ENCODE data around the gene ATP1A4.

The ATP1A4 gene

DNA sequence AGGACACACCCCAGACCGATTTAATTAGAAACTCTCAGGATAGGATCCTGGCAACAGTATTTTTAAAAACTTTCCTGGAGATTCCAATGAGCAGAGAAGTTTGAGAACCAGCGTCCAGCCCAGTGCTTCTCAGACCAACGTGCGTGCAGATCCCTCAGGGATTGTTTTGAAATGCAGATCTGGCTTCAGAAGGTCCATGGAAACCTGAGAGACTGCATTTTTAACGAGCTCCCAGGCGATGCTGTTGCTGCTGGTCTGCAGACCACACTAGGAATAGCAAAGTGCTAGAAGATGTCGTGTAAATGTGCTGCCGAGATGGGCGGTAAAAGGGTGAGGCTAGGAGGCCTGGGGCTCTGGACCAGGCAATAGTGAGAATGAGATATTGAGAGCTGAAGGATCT is 20.6 kb downstream of the ATP1A4 start:
- no peak for DNase-seq (ENCODE audit: low read depth)

DNA sequence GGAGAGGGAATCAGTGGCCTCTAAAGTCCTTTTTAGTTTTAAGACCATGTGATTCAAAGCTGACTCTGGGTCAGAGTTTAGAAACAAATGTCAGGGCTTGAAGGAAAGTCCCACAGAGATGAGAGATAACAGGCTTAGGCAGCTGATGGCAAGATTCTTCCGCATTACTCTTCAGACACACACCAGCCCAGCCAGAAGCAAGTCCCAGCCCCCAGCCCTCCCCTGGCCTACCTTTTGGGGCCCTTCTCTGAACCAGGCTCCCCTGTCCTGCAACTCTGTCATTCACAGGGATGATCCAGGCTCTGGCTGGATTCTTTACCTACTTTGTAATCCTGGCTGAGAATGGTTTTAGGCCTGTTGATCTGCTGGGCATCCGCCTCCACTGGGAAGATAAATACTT is 25.8 kb downstream of the ATP1A4 start:
- DNase-seq (ENCODE audit: low read depth) = no peak

DNA sequence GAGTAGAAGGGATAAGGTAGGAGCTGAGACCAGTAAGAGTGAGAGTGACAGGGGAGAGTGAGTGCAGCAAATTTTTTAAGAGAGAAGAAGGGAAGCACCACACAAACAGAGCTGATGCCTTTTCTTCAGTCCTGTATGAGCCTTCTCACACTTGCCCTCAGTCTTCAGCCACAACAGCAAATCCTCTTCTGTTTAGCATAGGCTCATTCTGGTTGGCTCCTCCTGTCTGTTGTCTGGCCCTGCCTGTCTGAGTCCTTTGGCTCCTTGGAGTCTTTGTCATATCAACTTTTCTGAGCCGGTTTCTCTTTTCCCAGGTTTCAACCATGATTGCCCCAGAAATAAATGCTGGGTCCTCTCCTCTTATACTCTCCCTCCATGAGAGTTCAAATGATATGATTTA is 26.3 kb downstream of the ATP1A4 start:
- no peak for DNase-seq (ENCODE audit: low read depth)

DNA sequence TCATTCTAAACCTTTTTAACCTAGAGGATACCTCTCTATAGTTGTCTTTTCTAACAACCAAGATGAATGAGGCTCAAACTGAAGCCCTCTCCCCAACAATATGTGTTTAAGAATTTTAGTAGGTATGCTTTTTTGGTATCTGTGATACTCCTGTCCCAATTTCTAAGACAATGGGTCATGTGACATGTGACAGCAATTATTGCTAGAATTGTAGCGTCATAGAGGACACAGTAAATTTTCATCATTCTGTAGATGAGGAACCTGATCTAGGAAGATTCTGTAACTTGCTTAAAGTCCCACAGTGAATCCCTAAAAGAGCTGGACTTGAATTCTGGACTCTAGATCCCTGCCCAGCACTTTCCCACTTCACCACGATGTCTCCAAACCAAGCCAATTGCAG is 27.3 kb downstream of the ATP1A4 start:
- DNase-seq (ENCODE audit: low read depth) = no peak

DNA sequence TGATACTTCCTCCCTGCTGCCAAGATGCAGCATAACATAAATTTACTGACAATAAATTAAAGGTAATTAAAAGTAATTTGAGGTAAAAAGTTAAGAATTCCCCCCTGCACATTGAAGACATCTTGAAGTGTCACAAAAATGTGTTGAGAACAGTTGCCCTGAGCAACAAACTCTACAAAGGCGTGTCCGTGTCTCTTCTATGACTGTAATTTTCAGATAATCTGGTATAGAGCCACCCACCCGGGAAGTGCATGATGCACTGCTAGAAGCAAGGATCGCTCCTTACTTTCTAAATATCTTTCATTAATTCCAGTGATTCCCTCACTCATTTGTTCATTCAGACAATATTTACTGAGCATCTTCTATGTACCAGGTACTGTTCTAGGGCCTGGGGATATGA is 27.9 kb downstream of the ATP1A4 start:
- no peak for DNase-seq (ENCODE audit: low read depth)

DNA sequence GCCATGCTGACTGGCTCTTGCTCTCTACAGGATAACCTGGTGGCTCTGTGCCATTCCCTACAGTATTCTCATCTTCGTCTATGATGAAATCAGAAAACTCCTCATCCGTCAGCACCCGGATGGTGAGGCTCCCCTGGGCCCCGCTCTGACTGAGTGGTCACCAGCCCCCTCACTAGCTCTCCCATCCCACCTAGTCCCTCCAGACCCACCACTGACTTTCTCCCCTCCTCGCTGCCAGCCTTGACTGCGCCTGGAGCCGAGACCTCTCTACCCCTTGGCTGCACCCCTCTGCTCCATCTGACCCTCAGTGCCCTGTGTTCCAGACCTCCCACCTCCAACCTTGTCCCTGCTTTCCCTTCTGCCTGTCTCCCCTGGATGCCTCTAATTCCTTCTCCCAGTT is 34.8 kb downstream of the ATP1A4 start:
- no peak for DNase-seq (ENCODE audit: low read depth)

DNA sequence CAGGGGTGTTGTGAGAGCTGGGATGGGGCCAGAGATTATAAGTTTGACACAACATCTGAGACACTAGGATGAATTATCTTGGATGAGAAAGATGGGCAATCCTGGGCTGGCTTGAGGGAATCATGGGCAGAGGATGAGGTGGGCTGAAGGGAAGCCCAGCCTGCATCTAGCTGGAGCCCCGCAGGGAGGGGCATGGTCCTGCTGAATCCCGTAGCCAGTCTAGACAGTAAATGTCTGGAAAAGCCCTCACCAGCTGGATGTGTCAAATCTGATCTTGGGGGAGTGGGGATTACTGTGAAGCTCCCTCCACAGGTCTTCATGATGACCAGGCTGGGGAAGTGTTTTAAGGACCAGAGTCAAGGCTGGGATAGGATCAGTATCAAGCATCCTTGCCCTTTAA is 35.3 kb downstream of the ATP1A4 start:
- DNase-seq (ENCODE audit: low read depth) = no peak

DNA sequence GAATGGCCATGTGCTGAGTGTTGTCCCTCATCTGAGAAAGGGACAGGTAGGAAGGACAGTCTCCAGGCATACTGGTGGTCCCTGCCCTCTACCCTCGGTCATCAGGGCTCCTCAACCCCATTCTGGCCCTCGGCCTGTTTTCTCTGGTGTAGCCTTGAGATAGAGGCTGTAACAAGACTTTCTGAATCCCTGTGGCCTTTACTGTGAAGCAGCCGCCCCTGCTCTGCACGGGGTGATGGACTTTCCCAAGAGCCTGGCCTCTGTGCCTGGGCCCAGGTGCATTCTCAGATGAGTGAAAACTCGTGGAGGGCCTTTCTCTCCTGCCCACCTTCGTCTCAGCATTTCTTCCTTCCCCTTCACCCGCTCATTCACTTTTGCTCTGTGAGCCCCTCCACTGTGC is 36.0 kb downstream of the ATP1A4 start:
- no peak for DNase-seq (ENCODE audit: low read depth)

DNA sequence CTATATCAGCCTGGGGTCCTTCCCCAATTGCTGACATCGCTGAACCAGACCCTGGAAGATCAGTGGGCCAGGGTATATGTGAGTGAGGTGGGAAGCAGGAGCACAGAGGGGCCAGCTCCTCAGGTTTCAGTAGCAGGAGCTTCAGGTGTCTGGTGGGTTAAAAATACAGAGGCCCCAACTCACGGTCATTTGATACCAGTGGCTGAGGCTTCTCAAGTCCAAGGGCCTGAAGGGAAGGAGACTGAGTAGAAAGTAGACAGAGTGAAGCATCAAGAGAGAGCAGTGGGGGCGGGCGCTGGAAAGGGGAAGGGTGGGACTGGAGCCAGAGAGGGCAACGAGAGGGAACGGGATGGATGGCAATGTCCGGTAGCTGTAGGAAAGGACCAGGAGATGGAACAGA is 36.9 kb downstream of the ATP1A4 start:
- no peak for DNase-seq (ENCODE audit: low read depth)

DNA sequence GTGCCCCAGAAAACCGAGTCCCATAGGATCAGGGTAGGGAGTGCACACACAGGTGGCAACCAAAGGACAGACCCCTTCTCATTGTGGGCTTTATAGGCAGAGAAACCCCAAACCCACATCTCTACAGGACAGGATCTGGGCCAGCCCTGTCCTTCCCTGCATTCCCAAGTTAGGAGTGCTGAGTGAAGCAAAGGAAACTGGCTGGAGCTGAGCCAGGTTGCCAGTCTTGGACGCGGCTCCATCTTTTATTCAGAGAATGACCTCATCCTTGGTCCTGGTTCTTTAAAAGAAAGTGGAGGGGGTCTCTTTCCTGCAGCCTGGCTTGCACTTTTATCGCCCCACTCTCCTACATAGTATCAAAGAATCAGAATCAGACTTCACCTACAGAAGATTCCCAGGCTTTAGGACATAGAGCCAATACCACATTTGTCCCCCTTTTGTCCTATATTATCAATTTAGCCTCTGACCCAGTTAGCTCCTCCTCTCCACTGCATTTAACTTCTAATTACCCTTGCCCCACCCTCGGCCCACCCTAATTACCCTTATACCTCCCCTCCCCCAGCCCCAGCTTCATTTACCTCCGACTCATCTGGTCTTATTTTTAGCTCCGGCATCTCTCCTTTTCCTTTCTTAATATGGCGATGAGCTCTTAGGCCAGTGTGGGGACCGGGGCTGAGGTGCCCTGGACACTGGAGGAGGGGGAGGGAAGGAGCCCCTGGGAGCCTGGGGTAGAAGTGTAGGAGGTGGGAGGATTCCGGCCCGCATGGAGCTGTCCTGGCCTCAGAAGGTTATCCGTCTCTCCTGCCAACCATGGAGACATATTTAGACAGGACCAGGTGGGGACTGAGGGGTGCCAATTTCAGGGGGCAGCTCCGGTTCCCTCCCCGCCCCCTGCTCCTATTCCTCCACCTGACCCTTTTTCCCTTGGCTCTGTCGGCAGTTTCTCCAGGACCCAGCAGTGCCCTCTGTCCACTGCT is 38.5 kb downstream of the ATP1A4 start, which contains the start of gene CASQ1:
Gene CASQ1, plus strand, starts transcription at position 927 of the 977 bp plus-strand sequence. CDS start 177 bp downstream, outside the sequence.
- peak; percentile 18 for DNase-seq (ENCODE audit: low read depth)

DNA sequence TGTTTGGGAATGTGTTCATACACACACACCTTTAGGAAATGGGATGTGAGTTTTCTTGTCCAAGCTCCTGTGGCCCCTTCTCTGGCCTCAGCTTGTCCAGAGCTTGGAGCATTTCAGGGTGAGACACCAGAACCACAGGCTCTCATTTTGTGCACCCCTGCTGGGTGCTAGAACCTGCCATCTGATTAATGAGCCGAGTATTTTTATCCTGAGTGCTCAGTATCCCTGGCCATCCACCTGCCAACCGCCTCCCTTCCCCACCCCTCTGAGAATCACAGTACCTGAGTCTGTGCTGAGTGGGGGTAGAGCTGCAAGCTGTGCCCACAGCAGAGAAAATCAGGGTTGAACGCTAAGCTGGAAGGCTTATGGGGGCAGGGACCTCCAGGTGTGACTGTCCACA is 40.4 kb downstream of the ATP1A4 start:
- DNase-seq (ENCODE audit: low read depth) = no peak

DNA sequence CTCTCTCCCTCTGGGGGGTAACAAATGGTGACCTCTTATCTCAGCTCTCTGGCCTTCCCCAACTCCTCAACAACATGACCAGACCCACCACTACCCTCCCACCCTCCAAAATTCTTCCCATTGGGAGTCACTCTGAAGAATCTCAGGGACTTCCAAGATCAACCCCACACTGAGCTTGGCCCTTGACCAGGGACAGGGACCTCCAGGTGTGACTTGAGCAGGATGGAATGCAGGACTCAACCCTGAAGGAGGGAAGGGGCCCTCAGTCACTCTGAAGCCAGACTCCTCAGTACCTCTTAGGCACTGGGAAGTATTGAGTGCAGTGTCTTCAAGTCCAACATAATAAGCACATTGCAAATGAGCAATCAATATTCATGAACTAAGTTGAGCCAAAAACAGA is 40.8 kb downstream of the ATP1A4 start:
- no peak for DNase-seq (ENCODE audit: low read depth)

DNA sequence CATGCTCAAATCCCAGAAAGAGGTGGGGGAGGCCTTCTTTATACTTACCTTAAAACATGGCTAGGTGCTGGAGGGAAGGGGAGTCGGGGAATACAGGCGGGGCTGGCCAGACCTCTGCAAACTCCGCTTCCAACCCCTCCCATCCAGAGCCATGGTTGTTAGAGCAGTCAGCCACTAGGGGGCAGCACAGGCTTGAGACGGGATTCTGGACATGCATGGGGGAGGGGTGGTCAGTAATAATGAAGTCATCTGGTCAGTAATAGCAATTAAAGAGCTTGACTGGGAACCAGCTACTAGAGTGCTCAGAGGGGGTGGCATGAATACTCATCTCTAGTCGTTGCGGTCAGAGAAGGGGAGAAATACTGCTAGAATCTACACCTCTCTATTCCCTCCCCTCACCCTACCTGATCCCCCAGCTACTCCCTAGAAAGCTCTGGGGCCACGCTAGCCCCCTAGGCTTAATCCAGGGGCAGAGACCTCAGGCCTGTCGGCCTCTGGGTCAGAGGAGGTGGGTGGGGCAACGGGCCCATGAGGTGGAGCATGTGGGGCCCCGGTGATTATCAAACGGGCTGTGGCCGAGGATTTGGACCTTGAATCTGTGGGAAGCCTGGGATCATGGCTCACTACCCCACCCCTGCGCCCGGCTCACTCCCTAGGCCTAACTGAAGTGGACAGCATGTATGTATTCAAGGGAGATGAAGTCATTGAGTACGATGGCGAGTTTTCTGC is 41.9 kb downstream of the ATP1A4 start:
- peak; percentile 75 for DNase-seq (ENCODE audit: low read depth)

DNA sequence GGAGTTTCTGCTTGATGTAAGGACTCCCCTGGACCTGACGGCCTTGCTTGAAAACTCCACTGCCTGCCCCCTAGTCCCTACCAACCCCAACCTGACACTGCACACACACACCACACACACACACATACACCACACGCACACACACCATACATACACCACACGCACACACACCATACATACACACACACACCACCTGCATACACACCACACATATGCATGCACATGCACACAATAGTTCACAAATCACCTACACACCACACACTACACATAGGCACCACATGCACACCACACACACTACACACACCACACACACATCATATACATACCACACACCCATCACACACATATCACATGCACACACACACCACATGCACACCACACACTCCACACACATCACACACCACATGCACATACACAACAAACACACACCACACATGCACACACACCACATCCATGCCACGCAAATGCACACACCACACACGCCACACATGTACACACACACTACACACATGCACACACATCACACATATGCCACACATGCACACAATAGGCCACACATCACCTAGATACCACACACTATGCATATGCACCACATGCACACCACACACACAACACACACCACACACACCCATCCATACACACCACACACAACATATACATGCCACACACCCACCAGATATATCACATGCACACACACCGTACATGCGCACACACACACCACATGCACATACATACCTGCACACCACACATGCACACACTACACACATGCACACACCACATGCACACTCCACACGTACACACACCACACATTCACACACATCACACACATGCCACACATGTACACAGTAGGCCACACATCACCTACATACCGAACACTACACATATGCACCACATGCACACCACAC is 42.7 kb downstream of the ATP1A4 start:
- DNase-seq (ENCODE audit: low read depth) = no peak

DNA sequence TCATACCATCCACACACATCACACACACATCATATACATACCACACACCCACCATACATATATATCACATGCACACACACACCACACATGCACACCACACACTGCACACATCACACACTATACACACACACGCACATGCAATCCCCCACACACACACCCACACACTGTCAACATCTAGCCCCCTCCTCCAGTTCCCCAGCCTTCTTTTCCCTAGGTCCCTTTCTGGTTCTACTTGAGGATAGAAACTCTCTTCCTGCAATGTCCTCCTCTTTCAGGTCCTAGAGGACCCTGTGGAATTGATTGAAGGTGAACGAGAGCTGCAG is 43.3 kb downstream of the ATP1A4 start:
- DNase-seq (ENCODE audit: low read depth) = no peak

DNA sequence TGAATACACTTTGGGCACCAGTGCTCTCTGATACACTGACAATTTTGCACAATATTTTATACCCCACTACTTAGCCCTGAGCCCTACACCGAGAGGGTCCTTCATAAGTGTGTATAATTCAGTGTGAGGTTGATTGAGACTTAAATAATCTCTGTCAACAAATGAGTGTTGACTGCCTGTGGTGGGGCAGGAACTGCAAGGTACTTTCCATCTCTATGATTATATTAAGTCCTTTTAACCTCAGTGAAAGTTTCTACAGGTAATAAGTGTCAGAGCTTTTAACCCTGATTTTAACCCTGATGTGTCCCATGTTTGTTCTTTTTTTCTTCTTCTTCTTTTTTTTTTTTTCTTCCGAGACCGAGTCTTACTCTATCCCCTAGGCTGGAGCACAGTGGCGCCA is 44.7 kb downstream of the ATP1A4 start:
- no peak for DNase-seq (ENCODE audit: low read depth)

DNA sequence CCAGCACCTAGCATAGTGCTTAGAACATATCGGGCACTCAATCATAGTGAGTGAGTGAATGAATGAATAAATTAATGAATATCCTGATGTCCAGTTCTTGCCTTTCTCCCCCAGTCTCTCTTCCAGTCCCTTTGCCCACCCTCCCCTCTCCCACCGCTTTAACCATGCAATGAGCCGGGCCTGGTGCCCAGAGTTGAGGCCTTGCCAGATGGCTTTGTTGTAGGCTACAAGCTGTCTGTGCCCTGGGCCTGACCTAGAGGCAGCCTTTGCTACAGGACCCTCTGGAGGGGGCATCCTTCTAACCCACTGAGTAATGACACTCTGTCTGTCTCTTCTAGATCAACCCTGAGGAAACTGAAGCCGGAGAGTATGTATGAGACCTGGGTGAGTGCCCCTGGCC is 45.8 kb downstream of the ATP1A4 start:
- DNase-seq (ENCODE audit: low read depth) = no peak

DNA sequence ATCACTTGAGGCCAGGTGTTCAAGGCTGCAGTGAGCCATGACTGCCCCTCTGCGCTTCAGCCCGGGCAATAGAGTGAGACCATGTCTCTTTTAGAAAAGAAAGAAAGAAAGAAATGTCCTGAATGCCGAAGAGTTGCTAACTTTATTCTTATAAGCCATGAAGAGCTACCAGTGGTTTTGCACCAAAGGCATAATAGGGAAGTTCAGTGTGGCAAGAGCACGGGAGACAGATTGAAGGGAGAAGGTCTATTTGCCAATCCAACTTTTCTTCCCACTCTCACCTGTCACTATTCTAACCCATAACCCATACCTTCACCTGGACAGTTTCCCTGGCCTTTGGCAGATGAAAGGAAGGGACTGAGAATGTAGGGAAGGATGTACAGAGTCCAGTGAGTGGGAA is 49.4 kb downstream of the ATP1A4 start:
- DNase-seq (ENCODE audit: low read depth) = no peak

DNA sequence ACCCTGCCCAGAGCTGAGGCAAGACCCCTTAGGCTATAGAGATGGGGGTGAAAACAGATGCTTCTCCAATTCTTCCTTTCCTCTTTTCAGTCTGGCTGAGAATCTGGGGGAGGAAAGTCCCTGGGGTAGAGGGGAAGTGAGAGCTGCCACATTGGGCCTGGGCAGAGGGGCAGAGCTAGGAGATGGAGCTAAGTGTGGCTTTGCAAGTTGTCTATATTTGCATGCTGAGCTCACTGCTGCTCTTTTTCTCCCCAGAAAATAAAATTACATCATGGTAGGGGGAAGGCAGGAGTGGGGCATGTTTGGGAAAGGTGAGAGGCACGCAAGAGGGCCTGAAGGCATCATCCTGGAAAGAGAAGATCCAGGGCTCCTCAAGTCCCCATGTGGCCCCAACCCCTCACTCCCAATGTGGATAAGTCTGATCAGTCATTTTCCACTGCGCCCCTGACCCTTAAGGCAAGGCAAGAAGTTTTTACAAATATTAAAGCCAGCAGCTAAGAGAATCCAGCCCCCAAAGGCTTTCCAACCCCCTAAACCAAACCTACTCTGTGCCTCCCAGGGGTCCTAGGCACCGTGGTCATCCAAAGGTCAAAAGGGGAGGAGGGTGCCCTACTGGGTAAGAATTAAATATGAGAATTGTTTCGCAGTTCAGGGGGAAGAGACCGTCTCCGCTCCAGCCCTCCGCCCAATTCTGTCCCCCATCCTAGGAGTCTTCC is 53.3 kb downstream of the ATP1A4 start:
- DNase-seq (ENCODE audit: low read depth) = no peak

DNA sequence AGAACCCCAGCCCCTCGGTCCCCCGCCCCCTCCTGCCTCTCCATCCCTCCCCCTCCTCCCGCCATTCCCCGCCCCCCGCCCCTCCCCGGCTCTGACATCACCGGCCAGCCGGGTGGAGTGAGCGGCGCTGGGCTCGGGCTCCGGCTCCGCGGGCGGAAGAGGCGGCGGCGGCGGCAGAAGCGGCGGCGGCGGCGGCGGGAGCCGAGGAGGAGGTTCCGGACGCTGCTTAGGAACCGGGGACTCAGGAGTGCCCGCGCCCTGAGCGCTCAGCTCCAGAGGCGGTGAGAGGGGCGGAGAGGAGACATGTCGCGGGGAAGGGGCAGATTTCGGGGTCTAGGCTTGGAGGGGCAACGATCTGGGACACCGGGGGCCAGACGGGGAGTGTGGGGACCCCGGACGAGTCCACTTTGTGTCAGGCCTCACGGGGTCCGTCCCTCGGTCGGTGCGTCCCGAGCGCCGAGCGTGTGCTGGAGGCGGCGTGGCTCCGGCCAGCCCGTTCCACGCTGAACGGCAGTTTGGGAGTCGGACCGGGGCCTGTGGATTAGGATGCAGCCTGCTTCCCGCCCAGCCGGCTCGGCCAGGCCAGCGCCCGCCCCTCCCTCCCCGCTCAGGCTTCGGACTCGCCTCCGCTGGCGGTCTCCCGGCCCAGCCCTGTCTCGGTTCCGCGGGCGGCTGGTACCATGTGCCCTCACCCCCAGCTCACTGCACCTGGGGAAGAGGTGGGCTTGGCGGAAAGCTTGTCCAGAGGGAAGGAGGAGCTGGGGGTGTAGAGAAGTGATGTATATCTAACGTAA is 54.0 kb downstream of the ATP1A4 start, which contains the start of gene PEA15:
Gene PEA15, plus strand, starts transcription at position 143 of the 794 bp plus-strand sequence. CDS start 6,161 bp downstream, outside the sequence.
- no peak for DNase-seq (ENCODE audit: low read depth)

DNA sequence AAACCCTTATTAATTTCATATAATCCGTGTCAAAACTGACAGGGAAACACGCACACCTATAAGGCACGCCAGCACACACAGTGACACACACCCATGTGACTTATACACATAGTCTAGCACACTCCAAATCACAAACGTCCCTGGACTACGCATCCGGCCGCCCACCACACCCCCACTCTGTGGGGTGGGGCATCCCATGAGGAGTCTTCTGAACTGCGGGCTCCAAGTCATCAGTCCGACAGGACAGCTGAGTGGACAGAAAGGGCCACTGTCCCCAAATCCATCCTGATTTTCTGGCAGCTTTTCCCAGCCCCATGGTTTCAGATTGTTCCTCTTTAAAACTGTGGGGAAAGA is 54.6 kb downstream of the ATP1A4 start:
- DNase-seq (ENCODE audit: low read depth) = no peak

Measured in GM04504 (cell line).